Measurements from ENCODE around the gene KMT2A. TPM values are rescaled to one million over a fixed set of nuclear protein-coding genes. Genes with fewer than 3 reads are reported as not detected.
A peak's percentile ranks its signal among the peaks of the same experiment; 100 is the strongest.

The KMT2A gene
- total RNA-seq, 1 donor from 2014 or later, result 20.4 TPM

DNA sequence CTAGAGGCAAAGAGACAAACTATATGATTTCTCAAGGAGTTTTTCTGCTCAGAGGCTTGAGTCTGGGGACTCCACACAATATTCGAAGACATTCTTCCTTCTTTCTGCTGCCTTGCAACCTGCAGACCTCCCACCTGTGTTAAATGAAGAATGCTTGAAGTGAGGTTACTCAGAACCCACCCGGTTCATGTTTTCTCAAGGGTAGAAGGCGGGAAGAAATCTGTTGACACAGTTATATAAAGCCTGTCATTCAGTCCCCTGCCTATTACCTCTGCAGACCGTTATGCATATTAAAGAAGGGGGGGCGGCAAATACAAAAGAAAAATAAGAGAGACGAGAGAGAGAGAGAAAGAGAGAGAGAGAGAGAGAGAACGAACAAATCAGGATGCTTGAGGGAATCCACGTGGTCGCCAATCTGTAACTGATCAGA, 2.2 kb upstream of the KMT2A start:
- peak overlapping the region in 2 of 3 donors; percentile 39 to 86 for H3K9ac ChIP-seq (ENCODE audit: low read depth in 1 of 3, low read length in 3 of 3)

DNA sequence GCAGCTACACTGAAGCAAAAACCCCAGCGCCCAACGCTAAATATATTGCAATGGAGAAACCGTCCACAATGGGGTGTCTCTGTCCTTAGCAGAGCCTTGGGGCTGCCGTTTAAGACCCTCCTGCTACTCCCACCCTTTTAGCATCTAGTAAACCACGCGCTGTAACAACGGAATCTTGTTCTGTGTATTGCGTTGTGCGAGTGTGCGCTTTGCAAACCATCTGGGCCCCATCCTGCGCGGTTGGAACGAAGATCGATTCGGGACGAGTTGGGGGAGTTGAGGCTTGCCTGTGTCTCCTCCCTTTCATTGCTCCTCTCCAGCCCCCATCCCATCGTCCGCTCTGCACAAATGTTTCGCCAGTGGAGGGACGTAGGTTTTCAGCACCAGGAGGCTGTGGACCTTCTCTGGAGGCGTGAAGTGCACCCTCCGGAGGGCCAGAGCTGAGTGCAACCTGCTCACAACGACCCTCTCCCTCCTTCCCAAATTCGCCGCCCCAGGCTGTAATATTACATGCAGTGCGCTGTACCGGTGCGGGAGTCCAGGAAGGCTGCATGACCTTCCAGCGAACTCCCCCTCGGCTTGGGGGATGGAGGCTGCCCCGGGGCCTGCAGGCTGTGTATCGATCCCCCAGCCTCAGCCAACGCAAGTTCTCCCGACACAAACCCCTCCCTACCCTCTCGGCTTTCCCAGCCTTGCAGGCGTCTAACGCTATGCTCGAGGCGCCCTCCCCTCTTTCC, 1.6 kb upstream of the KMT2A start:
- H3K4me1 ChIP-seq (ENCODE audit: control insufficient read depth in 3 of 3, insufficient read depth in 3 of 3, low read length in 3 of 3), result peaks cover 26 to 36% (median 28%) of the 10 kb centered on the region in 3 donors
- no peaks in the 10 kb centered on the region for H3K36me3 ChIP-seq (ENCODE audit: control insufficient read depth in 3 of 3, insufficient read depth in 3 of 3, low read length in 3 of 3)
- peak overlapping the region; percentile 75 to 86 (median 77) for H3K9ac ChIP-seq (ENCODE audit: low read depth in 1 of 3, low read length in 3 of 3)
- H3K27ac ChIP-seq (ENCODE audit: low read depth, low read length), result no peak overlapping the region
- H3K27me3 ChIP-seq (ENCODE audit: control insufficient read depth in 3 of 3, insufficient read depth in 3 of 3, low read length in 3 of 3), result no peaks in the 10 kb centered on the region
- no peaks in the 10 kb centered on the region for H3K9me3 ChIP-seq (ENCODE audit: control insufficient read depth in 3 of 3, low read length in 3 of 3)
- H3K4me3 ChIP-seq (ENCODE audit: low read length in 3 of 3), result peak overlapping the region; percentile 88 to 90 (median 89)

More for the DNA sequence above, 2.2 kb upstream of the KMT2A start:
- Histone ChIP-seq H3K27ac (ENCODE audit: low read depth, low read length) (no peak overlapping the region), H3K27me3 (ENCODE audit: control insufficient read depth in 3 of 3, insufficient read depth in 3 of 3, low read length in 3 of 3) (no peaks in the 10 kb centered on the region), H3K4me3 (ENCODE audit: low read length in 3 of 3) (peak overlapping the region; percentile 88 to 90 (median 89)), H3K4me1 (ENCODE audit: control insufficient read depth in 3 of 3, insufficient read depth in 3 of 3, low read length in 3 of 3) (peaks cover 26 to 30% (median 28%) of the 10 kb centered on the region in 3 donors), H3K9me3 (ENCODE audit: control insufficient read depth in 3 of 3, low read length in 3 of 3) (no peaks in the 10 kb centered on the region), H3K36me3 (ENCODE audit: control insufficient read depth in 3 of 3, insufficient read depth in 3 of 3, low read length in 3 of 3) (no peaks in the 10 kb centered on the region)

DNA sequence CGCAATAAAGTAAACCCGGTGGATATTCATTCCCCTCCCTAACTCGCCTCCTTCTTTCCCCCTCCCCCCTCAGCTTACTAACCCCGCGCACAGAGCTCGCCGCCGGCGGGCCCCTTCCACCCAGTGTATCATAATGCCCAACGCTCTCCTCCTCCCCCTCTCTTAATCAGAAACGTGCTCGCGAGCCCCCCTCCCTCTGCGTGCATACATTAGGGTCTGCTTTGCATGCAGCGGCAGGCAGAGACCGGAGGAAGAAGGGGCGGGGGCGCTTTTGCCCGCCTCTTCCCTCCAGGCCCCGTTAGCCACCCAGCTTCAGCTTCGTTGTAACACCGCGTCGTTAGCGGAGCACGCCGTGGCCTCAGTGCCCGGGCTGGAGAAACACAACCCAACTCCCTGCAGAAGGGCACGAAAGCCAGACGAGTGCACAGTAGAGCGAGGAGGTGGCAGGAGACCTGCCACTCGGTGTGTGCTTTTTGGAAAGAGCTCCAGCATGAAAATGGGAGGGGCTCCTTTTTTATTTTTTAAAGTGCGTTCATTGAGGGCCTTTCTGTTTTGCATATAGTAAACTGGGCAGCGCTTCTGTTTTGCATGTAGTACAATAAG, 901 bp upstream of the KMT2A start:
- Histone ChIP-seq H3K4me1 (ENCODE audit: control insufficient read depth in 3 of 3, insufficient read depth in 3 of 3, low read length in 3 of 3) (peaks cover 26 to 41% (median 28%) of the 10 kb centered on the region in 3 donors), H3K27me3 (ENCODE audit: control insufficient read depth in 3 of 3, insufficient read depth in 3 of 3, low read length in 3 of 3) (no peaks in the 10 kb centered on the region), H3K27ac (ENCODE audit: low read depth, low read length) (peak overlapping the region; percentile 65), H3K9me3 (ENCODE audit: control insufficient read depth in 3 of 3, low read length in 3 of 3) (no peaks in the 10 kb centered on the region), H3K36me3 (ENCODE audit: control insufficient read depth in 3 of 3, insufficient read depth in 3 of 3, low read length in 3 of 3) (no peaks in the 10 kb centered on the region), H3K4me3 (ENCODE audit: low read length in 3 of 3) (peak overlapping the region; percentile 88 to 90 (median 89)), H3K9ac (ENCODE audit: low read depth in 1 of 3, low read length in 3 of 3) (peak overlapping the region; percentile 75 to 86 (median 77))

DNA sequence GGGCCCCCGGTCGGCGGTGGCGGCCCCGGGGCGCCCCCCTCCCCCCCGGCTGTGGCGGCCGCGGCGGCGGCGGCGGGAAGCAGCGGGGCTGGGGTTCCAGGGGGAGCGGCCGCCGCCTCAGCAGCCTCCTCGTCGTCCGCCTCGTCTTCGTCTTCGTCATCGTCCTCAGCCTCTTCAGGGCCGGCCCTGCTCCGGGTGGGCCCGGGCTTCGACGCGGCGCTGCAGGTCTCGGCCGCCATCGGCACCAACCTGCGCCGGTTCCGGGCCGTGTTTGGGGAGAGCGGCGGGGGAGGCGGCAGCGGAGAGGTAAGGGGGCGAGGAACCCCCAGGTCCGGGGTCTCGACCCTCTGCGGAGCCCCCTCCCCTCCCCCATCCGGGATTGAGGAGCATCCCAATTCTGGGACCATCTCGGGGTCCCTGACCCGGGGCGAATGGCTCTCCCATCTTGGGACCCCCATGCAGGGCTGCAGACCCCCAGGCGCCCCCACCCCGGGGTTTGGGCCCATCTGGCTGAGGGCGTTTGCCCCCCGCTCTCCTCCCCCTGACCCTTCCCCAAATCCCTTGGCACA, 431 bp downstream of the KMT2A start:
- H3K27ac ChIP-seq (ENCODE audit: low read depth, low read length), result peak overlapping the region; percentile 88
- peak overlapping the region; percentile 75 to 81 (median 80) for H3K4me3 ChIP-seq (ENCODE audit: low read length in 3 of 3)
- H3K4me1 ChIP-seq (ENCODE audit: control insufficient read depth in 3 of 3, insufficient read depth in 3 of 3, low read length in 3 of 3), result peaks cover 27 to 44% (median 32%) of the 10 kb centered on the region in 3 donors
- H3K9ac ChIP-seq (ENCODE audit: low read depth in 1 of 3, low read length in 3 of 3), result peak overlapping the region; percentile 76 to 86 (median 86)
- no peaks in the 10 kb centered on the region for H3K27me3 ChIP-seq (ENCODE audit: control insufficient read depth in 3 of 3, insufficient read depth in 3 of 3, low read length in 3 of 3)
- H3K36me3 ChIP-seq (ENCODE audit: control insufficient read depth in 3 of 3, insufficient read depth in 3 of 3, low read length in 3 of 3), result no peaks in the 10 kb centered on the region
- no peaks in the 10 kb centered on the region for H3K9me3 ChIP-seq (ENCODE audit: control insufficient read depth in 3 of 3, low read length in 3 of 3)

DNA sequence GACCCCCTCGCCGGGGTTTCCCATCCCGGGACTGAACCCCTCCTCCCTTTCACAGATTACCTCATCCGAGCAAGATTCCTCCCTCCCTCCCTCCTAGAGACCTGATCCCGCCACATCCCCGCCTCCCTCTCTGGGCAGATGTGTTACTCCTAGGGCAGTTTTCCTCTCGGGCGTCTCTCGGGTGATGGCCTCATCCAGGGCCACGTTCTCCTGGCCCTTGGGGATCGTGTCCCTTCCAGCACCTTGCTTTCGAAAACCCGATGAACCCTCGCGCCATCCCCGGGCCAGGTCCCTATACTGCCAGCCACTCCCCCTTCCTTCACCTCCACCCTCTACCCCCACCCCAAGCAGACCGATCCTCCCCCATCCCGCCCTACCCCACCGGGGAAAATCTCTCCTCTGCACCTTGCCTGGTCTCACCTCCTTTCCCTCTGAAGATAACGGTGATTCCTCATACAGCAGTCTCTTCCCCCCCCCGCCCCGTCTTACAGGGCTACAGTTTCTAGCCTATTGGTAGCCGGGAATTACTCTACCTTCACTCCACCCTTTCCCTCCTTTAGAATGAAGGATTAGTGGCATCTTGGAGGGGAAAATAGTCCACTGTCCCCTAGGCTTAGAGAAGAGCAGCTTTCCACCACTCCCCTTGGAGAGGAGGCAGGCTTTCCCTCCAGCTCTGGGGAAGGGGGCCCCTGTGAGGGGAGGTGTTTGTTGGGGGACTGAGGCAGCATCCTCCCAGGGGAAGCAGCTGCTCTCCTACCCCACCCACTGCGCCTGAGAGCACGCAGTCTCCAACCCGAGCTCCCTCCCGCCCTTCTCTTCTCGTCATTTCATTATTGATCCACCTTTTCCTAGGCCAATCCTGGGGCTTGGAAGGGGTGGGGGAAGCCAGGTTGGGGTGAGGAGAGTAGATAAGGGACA, 1.2 kb downstream of the KMT2A start:
- Histone ChIP-seq H3K36me3 (ENCODE audit: control insufficient read depth in 3 of 3, insufficient read depth in 3 of 3, low read length in 3 of 3) (no peaks in the 10 kb centered on the region), H3K27ac (ENCODE audit: low read depth, low read length) (peak overlapping the region; percentile 88), H3K4me3 (ENCODE audit: low read length in 3 of 3) (peak overlapping the region; percentile 75 to 81 (median 80)), H3K4me1 (ENCODE audit: control insufficient read depth in 3 of 3, insufficient read depth in 3 of 3, low read length in 3 of 3) (peaks cover 31 to 46% (median 39%) of the 10 kb centered on the region in 3 donors), H3K9ac (ENCODE audit: low read depth in 1 of 3, low read length in 3 of 3) (peak overlapping the region; percentile 76 to 86 (median 86)), H3K9me3 (ENCODE audit: control insufficient read depth in 3 of 3, low read length in 3 of 3) (no peaks in the 10 kb centered on the region), H3K27me3 (ENCODE audit: control insufficient read depth in 3 of 3, insufficient read depth in 3 of 3, low read length in 3 of 3) (no peaks in the 10 kb centered on the region)

DNA sequence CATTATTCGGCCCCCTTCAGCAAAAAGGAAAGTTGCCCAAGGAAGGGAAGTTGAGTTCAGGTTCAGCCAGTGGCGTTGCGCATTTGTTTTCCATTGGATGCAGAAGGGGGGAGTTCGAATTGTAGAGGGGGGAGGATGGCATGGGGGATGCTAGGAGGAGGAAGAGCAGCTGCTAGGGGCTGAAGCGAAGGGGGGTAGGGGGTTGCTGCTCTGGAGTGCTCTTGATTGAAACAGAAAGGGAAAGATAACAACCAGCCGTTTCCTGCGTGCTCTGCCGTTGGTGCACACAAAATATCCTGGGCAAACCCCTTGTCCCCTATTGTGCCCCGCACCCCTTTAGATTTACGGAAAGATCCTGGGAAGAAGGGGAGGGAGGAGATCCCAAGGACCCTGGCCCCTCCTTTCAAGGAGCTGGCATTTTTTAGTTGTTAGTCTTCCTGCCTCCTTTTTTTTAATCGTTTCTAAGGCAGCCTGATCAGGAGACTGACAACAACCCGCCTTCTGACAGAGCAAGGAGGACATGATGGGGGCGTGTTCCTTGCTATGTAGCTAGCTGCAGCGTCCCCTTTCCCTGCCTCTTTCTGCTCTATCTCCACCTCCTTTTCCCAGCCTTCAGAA, 2.1 kb downstream of the KMT2A start:
- Histone ChIP-seq H3K4me3 (ENCODE audit: low read length in 3 of 3) (peak overlapping the region; percentile 75 to 81 (median 80)), H3K27ac (ENCODE audit: low read depth, low read length) (peak overlapping the region; percentile 88), H3K9ac (ENCODE audit: low read depth in 1 of 3, low read length in 3 of 3) (peak overlapping the region; percentile 71 to 86 (median 75)), H3K36me3 (ENCODE audit: control insufficient read depth in 3 of 3, insufficient read depth in 3 of 3, low read length in 3 of 3) (no peaks in the 10 kb centered on the region), H3K27me3 (ENCODE audit: control insufficient read depth in 3 of 3, insufficient read depth in 3 of 3, low read length in 3 of 3) (no peaks in the 10 kb centered on the region), H3K4me1 (ENCODE audit: control insufficient read depth in 3 of 3, insufficient read depth in 3 of 3, low read length in 3 of 3) (peaks cover 33 to 50% (median 44%) of the 10 kb centered on the region in 3 donors), H3K9me3 (ENCODE audit: control insufficient read depth in 3 of 3, low read length in 3 of 3) (no peaks in the 10 kb centered on the region)

DNA sequence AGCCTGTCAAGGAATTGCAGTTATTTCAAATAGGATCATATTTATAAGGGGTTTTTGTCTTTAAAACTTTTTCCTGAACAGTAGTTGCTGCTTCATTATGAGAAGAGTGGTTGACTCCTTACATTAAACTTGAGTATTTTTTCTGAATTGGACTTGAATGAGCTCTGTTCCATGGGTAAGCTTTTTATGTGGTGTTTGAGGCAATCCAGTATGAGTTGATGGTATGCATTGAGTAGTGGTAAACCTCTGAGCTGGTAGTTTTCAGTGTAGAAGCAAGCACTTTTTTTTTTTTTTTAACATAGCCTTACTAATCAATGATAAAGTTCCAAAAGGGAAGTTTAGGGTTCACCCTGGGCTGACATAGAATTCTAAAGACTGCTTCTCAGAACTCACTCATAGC, 3.4 kb downstream of the KMT2A start:
- Histone ChIP-seq H3K4me3 (ENCODE audit: low read length in 3 of 3) (no peak overlapping the region), H3K9ac (ENCODE audit: low read depth in 1 of 3, low read length in 3 of 3) (no peak overlapping the region), H3K4me1 (ENCODE audit: control insufficient read depth in 3 of 3, insufficient read depth in 3 of 3, low read length in 3 of 3) (peaks cover 25 to 41% (median 40%) of the 10 kb centered on the region in 3 donors), H3K27ac (ENCODE audit: low read depth, low read length) (no peak overlapping the region), H3K9me3 (ENCODE audit: control insufficient read depth in 3 of 3, low read length in 3 of 3) (no peaks in the 10 kb centered on the region), H3K27me3 (ENCODE audit: control insufficient read depth in 3 of 3, insufficient read depth in 3 of 3, low read length in 3 of 3) (no peaks in the 10 kb centered on the region), H3K36me3 (ENCODE audit: control insufficient read depth in 3 of 3, insufficient read depth in 3 of 3, low read length in 3 of 3) (no peaks in the 10 kb centered on the region)

DNA sequence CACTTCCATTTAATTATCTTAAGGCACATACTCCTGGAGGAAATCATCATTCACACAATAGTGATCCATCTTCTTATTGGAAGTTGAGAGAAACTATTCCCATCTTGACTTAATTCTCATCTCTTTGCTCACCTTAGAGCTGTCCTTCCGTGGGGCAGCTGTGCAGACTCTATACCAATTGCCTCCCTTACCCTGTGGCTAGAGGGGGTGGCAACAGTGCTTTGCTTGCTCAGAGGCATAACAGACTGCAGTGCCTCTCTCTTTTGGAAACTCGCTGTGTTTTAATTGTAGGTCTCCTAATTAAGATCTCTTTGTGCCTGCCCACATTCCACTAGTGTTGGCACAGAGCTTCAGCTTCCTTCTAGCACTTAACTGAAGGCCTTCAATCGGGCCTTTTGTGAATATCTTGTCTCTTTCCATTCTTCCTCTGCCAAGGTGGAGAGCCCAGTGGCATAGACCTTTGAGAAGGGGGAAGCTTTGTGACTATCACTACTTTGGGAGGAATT, 5.5 kb downstream of the KMT2A start:
- Histone ChIP-seq H3K27me3 (ENCODE audit: control insufficient read depth in 3 of 3, insufficient read depth in 3 of 3, low read length in 3 of 3) (no peaks in the 10 kb centered on the region), H3K9ac (ENCODE audit: low read depth in 1 of 3, low read length in 3 of 3) (peak overlapping the region in 1 of 3 donors; percentile 9), H3K4me1 (ENCODE audit: control insufficient read depth in 3 of 3, insufficient read depth in 3 of 3, low read length in 3 of 3) (peaks cover 19 to 36% (median 36%) of the 10 kb centered on the region in 3 donors), H3K27ac (ENCODE audit: low read depth, low read length) (no peak overlapping the region), H3K9me3 (ENCODE audit: control insufficient read depth in 3 of 3, low read length in 3 of 3) (no peaks in the 10 kb centered on the region), H3K4me3 (ENCODE audit: low read length in 3 of 3) (peak overlapping the region in 1 of 3 donors; percentile 17), H3K36me3 (ENCODE audit: control insufficient read depth in 3 of 3, insufficient read depth in 3 of 3, low read length in 3 of 3) (peaks cover 0 to 2% (median 0%) of the 10 kb centered on the region in 3 donors)

DNA sequence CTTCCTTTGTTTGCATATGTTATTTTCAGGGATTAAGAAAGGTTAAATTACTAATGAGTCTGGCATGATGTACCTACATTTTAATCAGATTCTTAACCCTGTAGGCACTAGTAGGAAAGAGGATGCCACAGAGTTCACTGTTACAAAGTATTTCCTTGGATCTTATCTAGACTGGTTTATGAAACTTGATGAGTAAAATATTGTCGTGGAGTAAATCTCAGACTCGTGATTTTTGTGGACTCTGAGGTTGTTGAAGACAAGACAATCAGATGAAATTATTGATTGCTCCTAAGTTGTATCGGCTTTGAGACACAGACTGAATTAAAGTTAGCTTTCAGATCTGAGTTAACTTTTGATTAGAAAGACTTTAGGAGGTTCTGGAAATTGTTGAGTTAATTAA, 6.0 kb downstream of the KMT2A start:
- Histone ChIP-seq H3K4me1 (ENCODE audit: control insufficient read depth in 3 of 3, insufficient read depth in 3 of 3, low read length in 3 of 3) (peaks cover 19 to 36% (median 32%) of the 10 kb centered on the region in 3 donors), H3K27me3 (ENCODE audit: control insufficient read depth in 3 of 3, insufficient read depth in 3 of 3, low read length in 3 of 3) (no peaks in the 10 kb centered on the region), H3K9ac (ENCODE audit: low read depth in 1 of 3, low read length in 3 of 3) (no peak overlapping the region), H3K27ac (ENCODE audit: low read depth, low read length) (no peak overlapping the region), H3K9me3 (ENCODE audit: control insufficient read depth in 3 of 3, low read length in 3 of 3) (no peaks in the 10 kb centered on the region), H3K4me3 (ENCODE audit: low read length in 3 of 3) (no peak overlapping the region), H3K36me3 (ENCODE audit: control insufficient read depth in 3 of 3, insufficient read depth in 3 of 3, low read length in 3 of 3) (peaks cover 0 to 2% (median 1%) of the 10 kb centered on the region in 3 donors)
